Measurements from ENCODE around the gene ZSCAN26. TPM values are rescaled to one million over a fixed set of nuclear protein-coding genes. Genes with fewer than 3 reads are reported as not detected.

Gene ZSCAN26
- total and polyA plus RNA-seq, 4 donors, result 2.8 to 9.7 (median 6.1) TPM

DNA sequence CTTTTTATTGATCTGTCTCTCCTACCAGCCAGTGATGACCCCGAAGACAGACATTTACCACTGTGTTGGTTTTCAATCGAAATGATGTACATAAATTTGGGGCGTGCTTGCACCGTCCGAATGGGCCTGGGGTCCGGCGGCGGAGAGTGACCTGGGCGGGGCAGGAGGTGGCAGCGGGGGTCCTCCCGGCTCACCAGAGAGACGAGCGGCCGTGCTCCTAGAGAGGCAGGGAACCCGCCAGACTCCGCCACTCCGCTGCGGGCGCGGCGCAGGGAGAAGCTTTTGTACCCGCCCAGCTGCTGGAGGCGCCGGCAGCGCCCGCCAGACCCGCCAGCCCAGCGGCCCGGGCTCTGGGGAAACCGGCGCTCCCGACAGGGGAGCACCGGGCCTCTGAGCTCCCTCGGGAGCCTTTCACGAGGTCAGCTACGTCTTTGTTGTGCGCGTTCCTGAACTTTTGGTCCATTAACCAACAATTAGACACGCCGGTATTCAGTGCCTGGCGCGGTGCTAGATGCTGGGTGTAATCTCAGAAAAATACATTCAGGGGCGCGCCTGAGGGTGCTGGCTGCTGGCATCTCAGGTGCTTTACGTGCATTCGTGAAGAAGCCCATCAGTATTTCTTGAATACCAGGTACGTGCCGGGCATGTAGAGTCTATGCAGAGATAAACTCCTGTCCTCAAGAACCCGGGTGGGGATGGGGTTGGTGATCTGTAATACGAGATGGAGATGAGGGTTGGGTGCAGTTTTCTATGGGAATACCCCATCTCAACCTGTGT lies 14.5 kb downstream of the ZSCAN26 start, which contains the start of gene PGBD1:
Gene PGBD1 (plus strand): TSS at position 285 of the 777 bp plus-strand sequence. CDS start 2,242 bp downstream, outside the sequence.
- TF ChIP-seq RAD21 (IDR thresholded peaks at IDR 0.05), result peak in 1 of 2 donors; percentile 55
- TF ChIP-seq SP1 (IDR thresholded peaks at IDR 0.05), result no peak
- TF ChIP-seq HNF4G (IDR thresholded peaks at IDR 0.05), result no peak
- Histone ChIP-seq H3K4me3 (ENCODE audit: low read depth in 1 of 3, low read length in 3 of 3) (peak within 1 kb of the TSS; percentile 27 to 60 (median 53)), H3K9me3 (ENCODE audit: control insufficient read depth in 4 of 4, low read length in 3 of 4) (peaks cover 0 to 8% (median 2%) of the 10 kb centered on the region in 4 donors), H3K36me3 (ENCODE audit: control insufficient read depth in 4 of 4, insufficient read depth in 3 of 4, low read depth in 1 of 4, low read length in 3 of 4) (peaks cover 2 to 9% (median 4%) of the 10 kb centered on the region in 4 donors), H3K9ac (ENCODE audit: low read depth in 1 of 2, low read length in 2 of 2) (no peak within 1 kb of the TSS), H3K27me3 (ENCODE audit: control insufficient read depth in 4 of 4, insufficient read depth in 4 of 4, low read length in 3 of 4) (no peaks in the 10 kb centered on the region), H3K4me1 (ENCODE audit: control insufficient read depth in 4 of 4, insufficient read depth in 4 of 4, low read length in 3 of 4) (peaks cover 0 to 8% (median 3%) of the 10 kb centered on the region in 4 donors), H3K27ac (ENCODE audit: low read depth in 1 of 2, low read length in 2 of 2) (no peak within 1 kb of the TSS)
- DNase-seq (ENCODE audit: low spot score), result peak; percentile 78
- 2% methylated on average over 50 of the region's 50 CpGs for WGBS

DNA sequence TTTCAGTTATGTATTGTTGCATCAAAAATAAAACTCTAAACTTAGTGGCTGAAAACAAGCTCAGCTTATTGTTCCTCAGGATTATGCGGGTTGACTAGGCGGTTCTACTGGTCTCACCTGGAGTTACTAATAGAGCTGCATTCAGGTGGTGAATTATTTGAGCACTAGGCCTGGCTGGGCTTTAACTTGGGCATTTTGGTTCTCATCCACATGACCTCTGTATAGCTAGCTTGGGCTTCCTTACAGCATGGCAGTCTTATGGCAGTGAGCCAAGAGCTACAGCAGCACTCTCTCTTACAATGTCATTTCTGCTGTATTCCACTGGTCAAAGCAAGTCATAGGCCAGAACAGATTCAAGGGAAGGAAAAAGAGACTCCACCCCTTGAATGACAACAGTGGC lies 16.0 kb downstream of the ZSCAN26 start:
- 100% methylated on average over 2 of the region's 2 CpGs for WGBS
- Histone ChIP-seq H3K9me3 (ENCODE audit: control insufficient read depth in 4 of 4, low read length in 3 of 4) (peaks cover 0 to 8% (median 2%) of the 10 kb centered on the region in 4 donors), H3K9ac (ENCODE audit: low read depth in 1 of 2, low read length in 2 of 2) (no peak overlapping the region), H3K36me3 (ENCODE audit: control insufficient read depth in 4 of 4, insufficient read depth in 3 of 4, low read depth in 1 of 4, low read length in 3 of 4) (peaks cover 0 to 2% (median 0%) of the 10 kb centered on the region in 4 donors), H3K27ac (ENCODE audit: low read depth in 1 of 2, low read length in 2 of 2) (no peak overlapping the region), H3K4me3 (ENCODE audit: low read depth in 1 of 3, low read length in 3 of 3) (no peak overlapping the region), H3K4me1 (ENCODE audit: control insufficient read depth in 4 of 4, insufficient read depth in 4 of 4, low read length in 3 of 4) (peaks cover 0 to 7% (median 3%) of the 10 kb centered on the region in 4 donors), H3K27me3 (ENCODE audit: control insufficient read depth in 4 of 4, insufficient read depth in 4 of 4, low read length in 3 of 4) (no peaks in the 10 kb centered on the region)
- TF ChIP-seq YY1 (IDR thresholded peaks at IDR 0.05), result no peak
- no peak for TF ChIP-seq TAF1 (conservative IDR thresholded peaks at IDR 0.05)
- TF ChIP-seq, protein P1, sequence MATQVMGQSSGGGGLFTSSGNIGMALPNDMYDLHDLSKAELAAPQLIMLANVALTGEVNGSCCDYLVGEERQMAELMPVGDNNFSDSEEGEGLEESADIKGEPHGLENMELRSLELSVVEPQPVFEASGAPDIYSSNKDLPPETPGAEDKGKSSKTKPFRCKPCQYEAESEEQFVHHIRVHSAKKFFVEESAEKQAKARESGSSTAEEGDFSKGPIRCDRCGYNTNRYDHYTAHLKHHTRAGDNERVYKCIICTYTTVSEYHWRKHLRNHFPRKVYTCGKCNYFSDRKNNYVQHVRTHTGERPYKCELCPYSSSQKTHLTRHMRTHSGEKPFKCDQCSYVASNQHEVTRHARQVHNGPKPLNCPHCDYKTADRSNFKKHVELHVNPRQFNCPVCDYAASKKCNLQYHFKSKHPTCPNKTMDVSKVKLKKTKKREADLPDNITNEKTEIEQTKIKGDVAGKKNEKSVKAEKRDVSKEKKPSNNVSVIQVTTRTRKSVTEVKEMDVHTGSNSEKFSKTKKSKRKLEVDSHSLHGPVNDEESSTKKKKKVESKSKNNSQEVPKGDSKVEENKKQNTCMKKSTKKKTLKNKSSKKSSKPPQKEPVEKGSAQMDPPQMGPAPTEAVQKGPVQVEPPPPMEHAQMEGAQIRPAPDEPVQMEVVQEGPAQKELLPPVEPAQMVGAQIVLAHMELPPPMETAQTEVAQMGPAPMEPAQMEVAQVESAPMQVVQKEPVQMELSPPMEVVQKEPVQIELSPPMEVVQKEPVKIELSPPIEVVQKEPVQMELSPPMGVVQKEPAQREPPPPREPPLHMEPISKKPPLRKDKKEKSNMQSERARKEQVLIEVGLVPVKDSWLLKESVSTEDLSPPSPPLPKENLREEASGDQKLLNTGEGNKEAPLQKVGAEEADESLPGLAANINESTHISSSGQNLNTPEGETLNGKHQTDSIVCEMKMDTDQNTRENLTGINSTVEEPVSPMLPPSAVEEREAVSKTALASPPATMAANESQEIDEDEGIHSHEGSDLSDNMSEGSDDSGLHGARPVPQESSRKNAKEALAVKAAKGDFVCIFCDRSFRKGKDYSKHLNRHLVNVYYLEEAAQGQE (IDR thresholded peaks at IDR 0.05), result no peak
- TF ChIP-seq SP1 (IDR thresholded peaks at IDR 0.05), result no peak
- TF ChIP-seq, protein P2, sequence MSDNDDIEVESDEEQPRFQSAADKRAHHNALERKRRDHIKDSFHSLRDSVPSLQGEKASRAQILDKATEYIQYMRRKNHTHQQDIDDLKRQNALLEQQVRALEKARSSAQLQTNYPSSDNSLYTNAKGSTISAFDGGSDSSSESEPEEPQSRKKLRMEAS (IDR thresholded peaks at IDR 0.05), result no peak
- no peak for TF ChIP-seq FOXA1 (IDR thresholded peaks at IDR 0.05)
- no peak for TF ChIP-seq NR2F2 (IDR thresholded peaks at IDR 0.05)
- no peak for TF ChIP-seq RXRA (IDR thresholded peaks at IDR 0.05)
- TF ChIP-seq, protein P3, sequence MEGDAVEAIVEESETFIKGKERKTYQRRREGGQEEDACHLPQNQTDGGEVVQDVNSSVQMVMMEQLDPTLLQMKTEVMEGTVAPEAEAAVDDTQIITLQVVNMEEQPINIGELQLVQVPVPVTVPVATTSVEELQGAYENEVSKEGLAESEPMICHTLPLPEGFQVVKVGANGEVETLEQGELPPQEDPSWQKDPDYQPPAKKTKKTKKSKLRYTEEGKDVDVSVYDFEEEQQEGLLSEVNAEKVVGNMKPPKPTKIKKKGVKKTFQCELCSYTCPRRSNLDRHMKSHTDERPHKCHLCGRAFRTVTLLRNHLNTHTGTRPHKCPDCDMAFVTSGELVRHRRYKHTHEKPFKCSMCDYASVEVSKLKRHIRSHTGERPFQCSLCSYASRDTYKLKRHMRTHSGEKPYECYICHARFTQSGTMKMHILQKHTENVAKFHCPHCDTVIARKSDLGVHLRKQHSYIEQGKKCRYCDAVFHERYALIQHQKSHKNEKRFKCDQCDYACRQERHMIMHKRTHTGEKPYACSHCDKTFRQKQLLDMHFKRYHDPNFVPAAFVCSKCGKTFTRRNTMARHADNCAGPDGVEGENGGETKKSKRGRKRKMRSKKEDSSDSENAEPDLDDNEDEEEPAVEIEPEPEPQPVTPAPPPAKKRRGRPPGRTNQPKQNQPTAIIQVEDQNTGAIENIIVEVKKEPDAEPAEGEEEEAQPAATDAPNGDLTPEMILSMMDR (IDR thresholded peaks at IDR 0.05; ENCODE audit: low read depth, low read length, missing input control), result no peak
- TF ChIP-seq, protein P4, sequence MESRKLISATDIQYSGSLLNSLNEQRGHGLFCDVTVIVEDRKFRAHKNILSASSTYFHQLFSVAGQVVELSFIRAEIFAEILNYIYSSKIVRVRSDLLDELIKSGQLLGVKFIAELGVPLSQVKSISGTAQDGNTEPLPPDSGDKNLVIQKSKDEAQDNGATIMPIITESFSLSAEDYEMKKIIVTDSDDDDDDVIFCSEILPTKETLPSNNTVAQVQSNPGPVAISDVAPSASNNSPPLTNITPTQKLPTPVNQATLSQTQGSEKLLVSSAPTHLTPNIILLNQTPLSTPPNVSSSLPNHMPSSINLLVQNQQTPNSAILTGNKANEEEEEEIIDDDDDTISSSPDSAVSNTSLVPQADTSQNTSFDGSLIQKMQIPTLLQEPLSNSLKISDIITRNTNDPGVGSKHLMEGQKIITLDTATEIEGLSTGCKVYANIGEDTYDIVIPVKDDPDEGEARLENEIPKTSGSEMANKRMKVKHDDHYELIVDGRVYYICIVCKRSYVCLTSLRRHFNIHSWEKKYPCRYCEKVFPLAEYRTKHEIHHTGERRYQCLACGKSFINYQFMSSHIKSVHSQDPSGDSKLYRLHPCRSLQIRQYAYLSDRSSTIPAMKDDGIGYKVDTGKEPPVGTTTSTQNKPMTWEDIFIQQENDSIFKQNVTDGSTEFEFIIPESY (IDR thresholded peaks at IDR 0.05), result no peak
- TF ChIP-seq HNF4A (conservative IDR thresholded peaks at IDR 0.05), result no peak
- TF ChIP-seq JUND (IDR thresholded peaks at IDR 0.05), result no peak
- TF ChIP-seq, protein P5, sequence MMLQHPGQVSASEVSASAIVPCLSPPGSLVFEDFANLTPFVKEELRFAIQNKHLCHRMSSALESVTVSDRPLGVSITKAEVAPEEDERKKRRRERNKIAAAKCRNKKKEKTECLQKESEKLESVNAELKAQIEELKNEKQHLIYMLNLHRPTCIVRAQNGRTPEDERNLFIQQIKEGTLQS (IDR thresholded peaks at IDR 0.05), result no peak
- TF ChIP-seq RAD21 (IDR thresholded peaks at IDR 0.05), result no peak
- TF ChIP-seq FOXA2 (IDR thresholded peaks at IDR 0.05), result no peak
- TF ChIP-seq EGR1 (IDR thresholded peaks at IDR 0.05; ENCODE audit: low read depth in 2 of 2), result no peak
- no peak for TF ChIP-seq GABPA (IDR thresholded peaks at IDR 0.05 in 1 of 2, conservative IDR thresholded peaks at IDR 0.05 in 1 of 2)
- TF ChIP-seq HNF4G (IDR thresholded peaks at IDR 0.05), result no peak
- no peak for DNase-seq (ENCODE audit: low spot score)
